IPS-15b (cell line): ENCODE measurements around the gene ARF1.

ENCODE experiments used
- H3K27me3 ChIP-seq: one replicate; pipeline ENCODE4 v1.6.1; 2013; ENCODE audit warnings: low read length; ENCODE audit not compliant: control insufficient read depth, insufficient read depth
- H3K36me3 ChIP-seq: one replicate; pipeline ENCODE4 v1.6.1; 2013; ENCODE audit warnings: low read length; ENCODE audit not compliant: control insufficient read depth, insufficient read depth
- H3K4me1 ChIP-seq: one replicate; pipeline ENCODE4 v1.6.1; 2013; ENCODE audit warnings: mild to moderate bottlenecking, low read length; ENCODE audit not compliant: control insufficient read depth, insufficient read depth
- H3K4me3 ChIP-seq: one replicate; pipeline ENCODE4 v1.5.1; 2013; ENCODE audit warnings: low read depth, low read length
- H3K9ac ChIP-seq: one replicate; pipeline ENCODE4 v1.6.1; 2013; ENCODE audit warnings: low read depth, mild to moderate bottlenecking, low read length
- H3K9me3 ChIP-seq: one replicate; pipeline ENCODE4 v1.6.1; 2013; ENCODE audit warnings: mild to moderate bottlenecking, low read length; ENCODE audit not compliant: control insufficient read depth, insufficient read depth

Gene ARF1

DNA sequence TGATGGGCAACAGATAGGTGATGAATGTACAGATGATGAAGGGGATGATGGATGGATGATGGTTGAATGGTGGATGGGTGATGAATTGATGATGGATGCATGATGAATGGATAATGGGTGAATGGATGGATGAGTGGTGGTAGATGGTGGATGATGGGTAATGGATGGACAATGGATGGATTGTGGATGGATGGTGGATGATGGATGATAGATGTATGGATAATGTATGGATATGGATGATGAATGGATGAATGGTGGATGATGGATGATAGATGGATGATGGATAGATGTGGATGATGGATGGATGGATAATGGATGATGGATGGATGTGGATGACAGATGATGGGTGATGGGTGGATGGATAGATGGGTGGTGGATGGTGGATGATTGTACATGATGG, 40.0 kb upstream of the ARF1 start:
- no peaks in the 10 kb centered on the region for H3K9me3 ChIP-seq
- no peaks in the 10 kb centered on the region for H3K36me3 ChIP-seq
- H3K9ac ChIP-seq, result no peak overlapping the region
- no peaks in the 10 kb centered on the region for H3K4me1 ChIP-seq
- no peak overlapping the region for H3K4me3 ChIP-seq
- peaks cover 44% of the 10 kb centered on the region for H3K27me3 ChIP-seq

DNA sequence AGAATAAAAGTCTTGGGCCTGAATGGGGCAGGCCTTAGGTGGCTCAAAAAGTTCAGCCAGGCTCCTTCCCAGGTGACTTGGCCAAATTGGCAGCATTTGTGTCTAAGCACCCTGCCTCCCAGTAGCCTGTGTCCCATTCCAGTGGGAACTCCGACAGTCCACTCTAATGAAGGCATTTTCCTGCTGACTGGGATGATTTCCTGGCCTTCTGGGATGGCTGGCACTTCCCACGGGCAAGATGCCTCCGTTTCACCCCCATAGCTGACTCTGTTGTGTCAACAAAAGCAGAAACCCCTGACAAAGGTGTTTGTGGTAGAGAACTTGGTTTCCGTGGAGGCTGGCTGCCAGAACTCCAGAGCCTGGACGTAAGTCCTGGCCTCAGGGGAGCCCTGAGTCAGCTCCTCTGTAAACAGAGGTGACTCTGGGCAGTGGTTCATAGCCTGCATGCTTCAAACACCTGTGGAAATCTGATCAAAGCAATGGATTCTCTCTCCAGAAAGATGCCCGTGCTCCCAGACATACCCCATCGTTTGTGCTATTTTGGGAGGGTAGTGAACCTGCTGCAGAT, 39.1 kb upstream of the ARF1 start:
- no peaks in the 10 kb centered on the region for H3K4me1 ChIP-seq
- H3K36me3 ChIP-seq, result no peaks in the 10 kb centered on the region
- H3K4me3 ChIP-seq, result no peak overlapping the region
- no peaks in the 10 kb centered on the region for H3K9me3 ChIP-seq
- no peak overlapping the region for H3K9ac ChIP-seq
- peaks cover 39% of the 10 kb centered on the region for H3K27me3 ChIP-seq

DNA sequence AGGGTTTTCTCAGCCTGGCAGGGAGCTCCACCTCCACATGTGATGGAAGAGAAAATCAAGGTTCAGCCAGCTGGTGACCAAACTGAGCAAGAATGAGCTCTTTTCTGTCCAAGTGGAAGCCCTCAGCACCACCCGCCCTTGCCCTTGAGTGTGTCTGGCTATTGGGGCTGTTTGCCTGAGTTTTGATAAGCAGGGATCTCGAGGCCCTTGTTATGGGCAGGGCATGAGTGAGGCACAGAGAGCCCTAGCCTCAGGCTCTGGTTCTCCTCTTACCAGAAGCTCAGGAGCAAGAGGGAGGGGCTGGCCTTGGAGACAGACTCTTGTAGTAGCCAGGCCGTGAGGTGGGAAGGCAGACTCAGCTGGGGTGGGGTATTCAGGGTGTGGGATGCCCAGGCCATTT, 37.5 kb upstream of the ARF1 start:
- no peak overlapping the region for H3K9ac ChIP-seq
- H3K9me3 ChIP-seq, result no peaks in the 10 kb centered on the region
- H3K4me3 ChIP-seq, result no peak overlapping the region
- peaks cover 27% of the 10 kb centered on the region for H3K27me3 ChIP-seq
- no peaks in the 10 kb centered on the region for H3K36me3 ChIP-seq
- H3K4me1 ChIP-seq, result no peaks in the 10 kb centered on the region

DNA sequence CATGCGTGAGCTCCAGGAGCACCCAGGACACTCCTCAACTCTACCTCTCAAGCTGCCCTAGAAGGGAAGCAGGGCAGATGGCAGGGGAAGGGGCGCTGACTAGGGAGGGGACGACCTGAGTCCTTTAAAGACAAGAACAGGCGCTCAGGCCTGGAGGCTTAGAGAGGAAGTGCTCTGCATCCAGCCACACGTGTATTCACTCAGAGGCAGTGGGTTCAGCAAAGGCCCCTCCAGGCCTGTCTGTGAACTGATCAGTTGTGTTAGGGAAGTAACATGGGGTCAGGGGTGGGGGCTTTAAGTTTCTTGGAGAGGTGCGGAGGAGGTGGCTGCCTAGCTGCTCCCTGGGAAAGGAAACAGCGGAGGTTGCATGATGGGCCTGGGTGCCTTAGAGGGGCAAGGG, 37.1 kb upstream of the ARF1 start:
- Histone ChIP-seq H3K36me3 (no peaks in the 10 kb centered on the region), H3K9ac (no peak overlapping the region), H3K9me3 (no peaks in the 10 kb centered on the region), H3K4me3 (no peak overlapping the region), H3K4me1 (no peaks in the 10 kb centered on the region), H3K27me3 (peaks cover 24% of the 10 kb centered on the region)

DNA sequence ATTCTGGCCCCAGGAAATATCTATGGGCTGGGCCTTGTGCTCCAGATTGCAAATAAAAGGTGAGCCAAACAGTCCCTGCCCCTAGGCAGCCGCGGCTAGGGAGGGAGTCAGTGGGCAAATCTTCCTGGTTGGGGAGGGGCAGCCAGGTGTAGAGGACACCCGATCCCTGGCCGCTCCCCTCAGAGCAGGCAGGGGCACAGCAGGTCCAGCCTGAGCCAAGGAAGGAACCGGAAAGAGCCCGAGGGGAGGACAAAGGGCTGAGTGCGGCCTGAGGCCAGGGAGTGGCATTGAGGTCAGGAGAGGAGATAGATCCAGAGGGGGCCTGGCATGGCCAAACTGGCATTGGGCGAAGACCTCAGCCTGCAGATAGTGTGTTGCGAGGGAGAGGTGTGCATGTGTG, 36.6 kb upstream of the ARF1 start:
- no peaks in the 10 kb centered on the region for H3K36me3 ChIP-seq
- no peak overlapping the region for H3K9ac ChIP-seq
- H3K4me1 ChIP-seq, result no peaks in the 10 kb centered on the region
- peaks cover 24% of the 10 kb centered on the region for H3K27me3 ChIP-seq
- no peaks in the 10 kb centered on the region for H3K9me3 ChIP-seq
- H3K4me3 ChIP-seq, result no peak overlapping the region

DNA sequence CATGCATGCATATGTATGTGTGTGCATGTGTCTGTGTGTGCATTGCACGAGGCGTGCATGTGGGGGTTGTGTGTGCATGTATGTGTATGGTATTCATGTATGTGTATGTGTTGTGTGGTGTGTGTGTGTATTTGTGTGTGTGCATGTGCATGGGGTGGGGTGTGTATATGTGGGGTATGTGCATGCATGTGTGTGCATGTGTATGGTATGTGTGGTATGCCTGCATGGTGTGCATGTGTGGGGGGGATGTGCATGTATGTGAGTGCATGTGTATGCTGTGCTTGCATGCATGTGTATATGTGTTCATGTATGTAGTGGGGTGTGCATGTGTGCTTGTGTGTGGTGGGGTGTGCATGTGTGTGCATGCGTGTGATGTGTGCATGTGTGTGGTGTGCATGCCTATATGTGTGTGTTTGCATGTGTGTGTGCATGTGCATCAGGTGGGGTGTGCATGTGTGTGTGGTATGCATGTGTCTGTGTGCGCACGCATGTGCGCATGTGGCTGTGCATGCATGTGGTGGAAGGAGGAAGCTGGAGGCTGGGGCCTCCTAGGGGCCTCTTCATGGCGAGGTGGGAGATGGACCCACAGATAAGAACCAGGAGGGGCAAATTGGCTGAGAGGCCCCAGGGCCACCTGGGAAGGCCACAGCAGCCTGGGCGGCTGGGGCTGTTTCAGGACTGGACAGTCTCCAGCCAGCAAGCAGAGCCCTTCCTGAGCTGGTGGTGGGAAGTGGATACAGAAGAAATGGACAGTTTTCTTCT, 35.9 kb upstream of the ARF1 start:
- H3K9me3 ChIP-seq, result no peaks in the 10 kb centered on the region
- no peaks in the 10 kb centered on the region for H3K36me3 ChIP-seq
- no peaks in the 10 kb centered on the region for H3K4me1 ChIP-seq
- H3K27me3 ChIP-seq, result peaks cover 21% of the 10 kb centered on the region
- H3K9ac ChIP-seq, result no peak overlapping the region
- no peak overlapping the region for H3K4me3 ChIP-seq

DNA sequence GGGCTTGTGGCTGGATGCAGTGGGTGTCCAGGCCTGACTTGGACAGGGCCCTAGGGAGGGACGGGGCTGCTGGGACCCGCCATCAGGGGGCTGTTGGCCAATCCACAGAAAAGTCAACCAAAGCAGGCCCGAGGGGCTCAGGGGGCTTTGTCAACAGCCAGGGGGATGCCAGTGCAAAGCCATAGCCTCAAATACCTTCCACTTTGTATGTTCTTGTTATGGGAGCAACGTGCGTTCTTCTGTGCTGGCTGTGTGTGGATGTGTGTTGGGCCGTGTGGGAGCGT, 35.4 kb upstream of the ARF1 start:
- Histone ChIP-seq H3K36me3 (no peaks in the 10 kb centered on the region), H3K27me3 (peaks cover 19% of the 10 kb centered on the region), H3K9ac (no peak overlapping the region), H3K9me3 (no peaks in the 10 kb centered on the region), H3K4me3 (no peak overlapping the region), H3K4me1 (no peaks in the 10 kb centered on the region)

DNA sequence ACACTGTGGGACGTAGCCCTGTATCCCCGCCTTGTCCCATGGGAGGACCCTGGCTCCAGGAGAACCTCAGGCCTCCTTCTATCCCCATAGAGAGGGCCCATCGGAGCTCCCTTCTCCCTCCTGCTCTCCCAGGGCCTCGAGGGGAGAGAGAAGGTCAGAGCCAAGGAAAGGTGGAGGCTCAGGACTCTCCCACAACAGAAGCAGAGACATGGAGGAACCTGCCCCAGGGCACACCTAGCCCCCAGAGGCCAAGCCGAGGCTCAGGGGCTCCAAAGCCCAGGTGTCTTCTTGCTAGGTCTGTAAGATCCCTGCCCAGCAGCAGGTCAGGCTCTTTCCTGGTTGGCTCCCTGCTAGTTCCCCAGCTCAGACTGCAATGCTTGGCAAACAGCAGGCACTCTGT, 34.4 kb upstream of the ARF1 start:
- Histone ChIP-seq H3K4me3 (no peak overlapping the region), H3K4me1 (no peaks in the 10 kb centered on the region), H3K27me3 (peaks cover 15% of the 10 kb centered on the region), H3K9me3 (no peaks in the 10 kb centered on the region), H3K36me3 (no peaks in the 10 kb centered on the region), H3K9ac (no peak overlapping the region)

DNA sequence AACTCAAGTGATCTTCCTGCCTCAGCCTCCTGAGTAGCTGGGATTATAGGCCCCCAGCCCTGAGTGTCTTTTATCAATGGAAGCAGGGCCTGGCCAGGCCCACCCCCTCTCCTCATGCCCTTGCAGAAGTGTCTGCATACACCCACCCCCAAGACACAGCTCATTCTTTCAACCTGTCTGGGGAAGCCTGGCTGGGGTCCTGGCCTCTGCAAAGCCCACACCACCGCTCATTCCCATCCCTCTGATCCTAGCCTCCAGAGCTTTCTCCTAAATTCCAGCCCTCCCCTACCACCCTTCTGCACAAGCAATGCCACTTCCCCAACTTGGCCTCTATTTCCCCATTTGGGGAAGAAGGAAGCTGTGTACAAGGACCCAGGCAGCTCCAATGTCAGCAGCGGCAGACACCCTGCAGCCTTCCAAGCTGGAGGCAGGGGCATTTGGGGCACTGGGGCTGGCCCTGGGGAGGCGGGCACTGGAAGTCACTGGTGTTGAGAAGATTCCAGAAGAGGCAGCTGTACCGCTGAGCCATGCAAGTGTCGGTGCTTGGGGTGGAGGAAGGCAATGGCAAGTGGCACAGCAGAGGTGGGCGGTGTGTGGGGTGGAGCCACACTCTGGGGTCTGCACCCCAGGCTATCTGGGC, 33.7 kb upstream of the ARF1 start:
- H3K27me3 ChIP-seq, result peaks cover 15% of the 10 kb centered on the region
- H3K36me3 ChIP-seq, result no peaks in the 10 kb centered on the region
- no peaks in the 10 kb centered on the region for H3K4me1 ChIP-seq
- no peak overlapping the region for H3K9ac ChIP-seq
- H3K4me3 ChIP-seq, result no peak overlapping the region
- no peaks in the 10 kb centered on the region for H3K9me3 ChIP-seq

DNA sequence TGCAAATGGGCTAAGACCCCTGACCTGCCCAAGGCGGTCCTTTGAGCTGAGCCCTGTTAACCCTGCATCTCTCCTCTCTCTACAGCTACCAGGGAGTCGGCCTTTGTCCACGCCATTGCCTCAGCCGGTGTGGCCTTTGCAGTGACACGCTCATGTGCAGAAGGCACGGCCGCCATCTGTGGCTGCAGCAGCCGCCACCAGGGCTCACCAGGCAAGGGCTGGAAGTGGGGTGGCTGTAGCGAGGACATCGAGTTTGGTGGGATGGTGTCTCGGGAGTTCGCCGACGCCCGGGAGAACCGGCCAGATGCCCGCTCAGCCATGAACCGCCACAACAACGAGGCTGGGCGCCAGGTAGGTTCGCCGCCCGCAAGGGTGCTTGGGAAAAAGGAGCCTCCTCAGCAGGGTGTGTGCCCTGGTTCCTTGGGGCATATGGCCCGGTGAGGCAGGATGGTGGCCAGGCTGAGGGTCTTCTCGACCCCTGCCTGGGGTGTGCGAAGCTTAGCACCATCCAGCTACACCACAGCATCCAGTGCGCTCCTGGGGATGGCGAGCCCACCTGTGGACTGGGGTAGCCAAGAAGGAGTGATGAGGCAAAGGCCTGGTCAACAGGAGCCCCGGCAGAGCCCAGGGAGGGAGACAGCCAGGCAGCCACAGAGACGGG, 31.8 kb upstream of the ARF1 start:
- Histone ChIP-seq H3K27me3 (peaks cover 12% of the 10 kb centered on the region), H3K4me1 (no peaks in the 10 kb centered on the region), H3K4me3 (no peak overlapping the region), H3K9me3 (no peaks in the 10 kb centered on the region), H3K36me3 (no peaks in the 10 kb centered on the region), H3K9ac (no peak overlapping the region)

DNA sequence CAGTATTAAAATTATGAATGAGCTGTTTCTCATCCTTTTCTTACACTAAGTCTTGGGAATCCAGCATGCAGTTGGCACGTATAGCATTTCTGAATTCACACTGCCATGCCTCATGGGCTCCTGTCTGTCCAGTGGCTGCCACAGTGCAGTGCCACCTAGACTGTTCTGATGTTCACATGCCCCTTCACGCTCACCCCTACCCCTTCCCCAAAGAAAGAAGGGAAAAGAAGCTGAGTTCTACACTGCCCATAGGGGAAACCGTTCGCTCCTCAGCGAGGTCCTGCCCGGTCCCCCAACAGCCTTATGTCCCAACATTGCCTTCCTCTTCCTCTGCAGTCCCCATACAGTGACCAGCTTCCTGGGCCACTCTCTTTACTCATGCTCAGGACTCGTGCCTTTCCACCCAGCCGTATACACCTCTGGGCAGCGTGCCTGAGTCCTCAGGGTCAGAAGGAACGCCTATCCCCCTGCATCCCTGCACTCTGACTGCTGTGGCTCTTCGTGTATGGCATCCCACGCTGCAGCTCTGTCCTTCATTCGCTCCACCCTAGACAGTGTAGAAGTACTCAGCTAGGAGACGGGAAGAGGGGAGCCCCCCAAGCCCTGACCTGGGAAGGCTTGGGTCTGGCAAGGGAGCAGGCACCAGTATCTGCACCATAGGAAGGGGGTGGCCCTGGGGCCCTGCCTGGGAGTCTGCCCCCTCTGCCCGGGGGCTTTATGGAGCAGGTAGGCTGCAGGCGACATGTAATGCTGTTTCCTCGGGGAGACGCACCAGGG, 24.1 kb upstream of the ARF1 start:
- H3K27me3 ChIP-seq, result peaks cover 53% of the 10 kb centered on the region
- H3K4me1 ChIP-seq, result no peaks in the 10 kb centered on the region
- H3K36me3 ChIP-seq, result no peaks in the 10 kb centered on the region
- peak overlapping the region; percentile 39 for H3K4me3 ChIP-seq
- no peaks in the 10 kb centered on the region for H3K9me3 ChIP-seq
- no peak overlapping the region for H3K9ac ChIP-seq
